T47D (cell line): ENCODE data around the gene FBXO17.

Source experiments
- DNase-seq, 2 experiments: peaks; one replicate each; pipeline versions ENCODE4 v3.0.0 to v3.0.0-alpha.2; 2011 to 2012; ENCODE audit warnings: low read depth in 1 of 2, low spot score in 1 of 2
- JUND ChIP-seq: IDR thresholded peaks from 2 replicates; pipeline ENCODE4 v1.6.1; 2012; ENCODE audit warnings: low read depth
- in situ Hi-C: cut with HindIII; loops from 2 replicates; pipeline ENCODE4 v1.10.0; 2016; ENCODE audit warnings: low sequenced_read_pairs, low pct_unique_long_range_greater_than_20kb

FBXO17 gene

GRCh38 chr19:38913958-38914357 is 61.6 kb downstream of the FBXO17 start:
- no peak for DNase-seq
- TF ChIP-seq JUND: no peak
- in situ Hi-C loops: no loop called here

GRCh38 chr19:38912600-38913514 is 62.7 kb downstream of the FBXO17 start:
- in situ Hi-C loops: no loop called here
- DNase-seq: no peak
- no peak for TF ChIP-seq JUND

- TF ChIP-seq JUND: no peak
- DNase-seq: no peak
- in situ Hi-C loops: no loop called here
These were observed 64.0 kb downstream of the FBXO17 start for GRCh38 chr19:38911388-38912001.

GRCh38 chr19:38910488-38910887 is 65.1 kb downstream of the FBXO17 start:
- TF ChIP-seq JUND: no peak
- in situ Hi-C loops: no loop called here

GRCh38 chr19:38908911-38909310 is 66.6 kb downstream of the FBXO17 start:
- TF ChIP-seq JUND: no peak
- in situ Hi-C loops: no loop called here
- no peak for DNase-seq

More at GRCh38 chr19:38910488-38910887, 65.1 kb downstream of the FBXO17 start:
- no peak for DNase-seq

- TF ChIP-seq JUND: no peak
- no peak for DNase-seq
- in situ Hi-C loops: no loop called here
These were observed 67.9 kb downstream of the FBXO17 start for GRCh38 chr19:38907670-38908069.

GRCh38 chr19:38907227-38907626 is 68.3 kb downstream of the FBXO17 start:
- DNase-seq: no peak
- in situ Hi-C loops: no loop called here
- TF ChIP-seq JUND: no peak

GRCh38 chr19:38905620-38906019 is 69.9 kb downstream of the FBXO17 start:
- TF ChIP-seq JUND: no peak
- in situ Hi-C loops: no loop called here
- no peak for DNase-seq

GRCh38 chr19:38904581-38905539 is 70.7 kb downstream of the FBXO17 start:
- TF ChIP-seq JUND: no peak
- DNase-seq: no peak
- in situ Hi-C loops: no loop called here

- TF ChIP-seq JUND: no peak
- in situ Hi-C loops: no loop called here
- no peak for DNase-seq
These were observed 73.9 kb downstream of the FBXO17 start for GRCh38 chr19:38901683-38902082.

GRCh38 chr19:38900743-38901190 is 74.8 kb downstream of the FBXO17 start:
- in situ Hi-C loops: no loop called here
- no peak for TF ChIP-seq JUND
- DNase-seq: no peak

GRCh38 chr19:38900202-38900629 is 75.3 kb downstream of the FBXO17 start:
- in situ Hi-C loops: no loop called here
- TF ChIP-seq JUND: no peak
- DNase-seq: no peak
